Loucy (cell line): ENCODE results near the gene TRERF1.

ENCODE experiments used
- H2AFZ ChIP-seq: fragments of 200-600 bp; sonication (generic); 2 replicates; pipeline ENCODE4 v1.6.0; 2016; ENCODE audit warnings: antibody characterized with exemption, mild to moderate bottlenecking, low read length, moderate library complexity
- H3F3A ChIP-seq: fragments of 200-600 bp; 2 replicates; pipeline ENCODE4 v1.6.0; 2016; ENCODE audit warnings: antibody characterized with exemption, low read depth, mild to moderate bottlenecking
- H3K27me3 ChIP-seq: fragments of 200-600 bp; sonication (generic); 2 replicates; pipeline ENCODE4 v1.6.1; 2014; ENCODE audit warnings: low read length, mild to moderate bottlenecking; ENCODE audit not compliant: insufficient read depth, poor library complexity, severe bottlenecking
- H3K36me3 ChIP-seq: fragments of 200-600 bp; sonication (generic); 2 replicates; pipeline ENCODE4 v1.6.1; 2016; ENCODE audit warnings: low read length; ENCODE audit not compliant: insufficient read depth
- H3K4me1 ChIP-seq: fragments of 200-600 bp; sonication (generic); 2 replicates; pipeline ENCODE4 v1.5.1; 2014; ENCODE audit warnings: low read length, mild to moderate bottlenecking; ENCODE audit not compliant: insufficient read depth, poor library complexity, severe bottlenecking
- H3K4me2 ChIP-seq: fragments of 200-600 bp; sonication (generic); 2 replicates; pipeline ENCODE4 v1.6.0; 2014; ENCODE audit warnings: antibody characterized with exemption, low read length, low read depth, mild to moderate bottlenecking; ENCODE audit not compliant: poor library complexity, severe bottlenecking
- H3K4me3 ChIP-seq: fragments of 200-600 bp; sonication (generic); 2 replicates; pipeline ENCODE4 v1.5.1; 2014; ENCODE audit warnings: low read length, mild to moderate bottlenecking, mixed read lengths; ENCODE audit not compliant: poor library complexity, severe bottlenecking
- H3K79me2 ChIP-seq: fragments of 200-600 bp; sonication (generic); 2 replicates; pipeline ENCODE4 v1.6.1; 2014; ENCODE audit warnings: low read length; ENCODE audit not compliant: insufficient read depth
- H3K9ac ChIP-seq: fragments of 200-600 bp; sonication (generic); 2 replicates; pipeline ENCODE4 v1.6.0; 2014; ENCODE audit warnings: mild to moderate bottlenecking, low read depth, low read length, moderate library complexity; ENCODE audit not compliant: poor library complexity, severe bottlenecking
- H3K9me2 ChIP-seq: fragments of 200-600 bp; sonication (generic); replicated peaks from 2 replicates; pipeline ENCODE4 v1.6.1; 2016; ENCODE audit warnings: low read depth, low read length, mixed read lengths
- H3K9me3 ChIP-seq: fragments of 200-600 bp; sonication (generic); 2 replicates; pipeline ENCODE4 v1.6.1; 2014; ENCODE audit warnings: mild to moderate bottlenecking, antibody characterized with exemption, low read length, low read depth; ENCODE audit not compliant: insufficient read depth
- H4K20me1 ChIP-seq: fragments of 200-600 bp; sonication (generic); 2 replicates; pipeline ENCODE4 v1.6.0; 2014; ENCODE audit warnings: antibody characterized with exemption, low read length, mild to moderate bottlenecking; ENCODE audit not compliant: insufficient read depth, poor library complexity, severe bottlenecking
- EZH2phosphoT487 ChIP-seq: fragments of 200-600 bp; IDR thresholded peaks from 2 replicates; pipeline ENCODE4 v1.6.1; 2018; ENCODE audit warnings: antibody characterized with exemption, mild to moderate bottlenecking, moderate library complexity, borderline replicate concordance
- TF ChIP-seq, protein P1 (sequence below): fragments of 200-600 bp; sonication (generic); conservative IDR thresholded peaks from 2 replicates; pipeline ENCODE4 v1.5.1; 2014; ENCODE audit warnings: mild to moderate bottlenecking, antibody characterized with exemption, low read length

The TRERF1 gene, protein sequence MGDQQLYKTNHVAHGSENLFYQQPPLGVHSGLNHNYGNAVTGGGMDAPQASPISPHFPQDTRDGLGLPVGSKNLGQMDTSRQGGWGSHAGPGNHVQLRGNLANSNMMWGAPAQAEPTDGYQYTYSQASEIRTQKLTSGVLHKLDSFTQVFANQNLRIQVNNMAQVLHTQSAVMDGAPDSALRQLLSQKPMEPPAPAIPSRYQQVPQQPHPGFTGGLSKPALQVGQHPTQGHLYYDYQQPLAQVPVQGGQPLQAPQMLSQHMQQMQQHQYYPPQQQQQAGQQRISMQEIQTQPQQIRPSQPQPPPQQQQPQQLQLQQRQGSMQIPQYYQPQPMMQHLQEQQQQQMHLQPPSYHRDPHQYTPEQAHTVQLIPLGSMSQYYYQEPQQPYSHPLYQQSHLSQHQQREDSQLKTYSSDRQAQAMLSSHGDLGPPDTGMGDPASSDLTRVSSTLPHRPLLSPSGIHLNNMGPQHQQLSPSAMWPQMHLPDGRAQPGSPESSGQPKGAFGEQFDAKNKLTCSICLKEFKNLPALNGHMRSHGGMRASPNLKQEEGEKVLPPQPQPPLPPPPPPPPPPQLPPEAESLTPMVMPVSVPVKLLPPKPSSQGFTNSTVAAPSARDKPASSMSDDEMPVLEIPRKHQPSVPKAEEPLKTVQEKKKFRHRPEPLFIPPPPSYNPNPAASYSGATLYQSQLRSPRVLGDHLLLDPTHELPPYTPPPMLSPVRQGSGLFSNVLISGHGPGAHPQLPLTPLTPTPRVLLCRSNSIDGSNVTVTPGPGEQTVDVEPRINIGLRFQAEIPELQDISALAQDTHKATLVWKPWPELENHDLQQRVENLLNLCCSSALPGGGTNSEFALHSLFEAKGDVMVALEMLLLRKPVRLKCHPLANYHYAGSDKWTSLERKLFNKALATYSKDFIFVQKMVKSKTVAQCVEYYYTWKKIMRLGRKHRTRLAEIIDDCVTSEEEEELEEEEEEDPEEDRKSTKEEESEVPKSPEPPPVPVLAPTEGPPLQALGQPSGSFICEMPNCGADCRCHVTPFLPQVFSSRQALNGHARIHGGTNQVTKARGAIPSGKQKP (N-terminal part only)

DNA sequence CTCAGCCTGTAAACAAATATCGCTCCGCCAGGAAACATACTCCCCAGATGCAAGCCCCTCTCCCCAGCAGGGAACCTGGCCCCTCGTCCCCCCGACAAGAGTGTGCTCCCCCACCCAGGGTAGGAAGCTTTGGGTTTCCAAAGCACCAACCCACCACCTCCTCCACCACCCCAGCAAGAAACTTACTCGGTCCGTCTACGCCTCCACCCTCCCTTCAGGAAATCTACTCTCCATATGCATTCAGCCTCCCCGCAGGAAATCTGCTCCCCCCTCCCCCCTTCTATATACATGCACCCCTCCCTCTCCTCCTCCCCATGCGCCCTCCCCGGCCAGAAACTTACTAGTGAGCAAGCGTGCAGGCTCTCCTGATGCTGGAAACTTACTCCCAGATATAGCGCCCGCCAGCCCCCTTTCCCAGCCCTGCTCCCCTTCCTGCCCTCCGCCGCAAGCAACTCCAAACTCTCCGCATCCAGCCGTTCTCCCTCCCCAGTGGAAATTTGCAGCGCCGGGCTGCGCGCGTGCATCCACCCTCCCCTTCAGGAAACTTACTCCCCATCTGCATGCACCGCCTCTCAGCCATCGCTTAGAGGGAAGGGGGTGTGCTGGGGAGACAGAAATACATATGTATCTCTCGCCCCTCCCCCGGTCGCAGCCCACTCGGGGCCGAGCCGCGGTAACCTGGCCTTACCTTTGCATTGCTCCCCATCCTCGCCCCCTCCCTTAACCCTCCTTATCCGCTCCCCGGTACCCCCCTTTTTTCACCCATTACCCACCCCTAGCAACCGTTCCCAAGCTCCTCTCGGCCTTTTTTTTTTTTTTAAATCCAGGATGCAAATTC lies at the start of gene TRERF1:
Gene TRERF1, minus strand, starts transcription at position 594 of the 838 bp plus-strand sequence. CDS start 182,336 bp downstream, outside the sequence.
- Histone ChIP-seq H3K4me3 (peak within 1 kb of the TSS; percentile 83), H4K20me1 (peaks cover 25% of the 10 kb centered on the region), H3K4me2 (peak within 1 kb of the TSS; percentile 86), H3F3A (no peaks in the 10 kb centered on the region), H3K27me3 (no peaks in the 10 kb centered on the region), H2AFZ (peak within 1 kb of the TSS; percentile 90), H3K4me1 (peaks cover 41% of the 10 kb centered on the region), H3K79me2 (peaks cover 50% of the 10 kb centered on the region), H3K9ac (peak within 1 kb of the TSS; percentile 93), H3K36me3 (no peaks in the 10 kb centered on the region), H3K9me3 (no peaks in the 10 kb centered on the region), H3K9me2 (no peaks in the 10 kb centered on the region)
- no peak for TF ChIP-seq EZH2phosphoT487
- TF ChIP-seq, protein P1, sequence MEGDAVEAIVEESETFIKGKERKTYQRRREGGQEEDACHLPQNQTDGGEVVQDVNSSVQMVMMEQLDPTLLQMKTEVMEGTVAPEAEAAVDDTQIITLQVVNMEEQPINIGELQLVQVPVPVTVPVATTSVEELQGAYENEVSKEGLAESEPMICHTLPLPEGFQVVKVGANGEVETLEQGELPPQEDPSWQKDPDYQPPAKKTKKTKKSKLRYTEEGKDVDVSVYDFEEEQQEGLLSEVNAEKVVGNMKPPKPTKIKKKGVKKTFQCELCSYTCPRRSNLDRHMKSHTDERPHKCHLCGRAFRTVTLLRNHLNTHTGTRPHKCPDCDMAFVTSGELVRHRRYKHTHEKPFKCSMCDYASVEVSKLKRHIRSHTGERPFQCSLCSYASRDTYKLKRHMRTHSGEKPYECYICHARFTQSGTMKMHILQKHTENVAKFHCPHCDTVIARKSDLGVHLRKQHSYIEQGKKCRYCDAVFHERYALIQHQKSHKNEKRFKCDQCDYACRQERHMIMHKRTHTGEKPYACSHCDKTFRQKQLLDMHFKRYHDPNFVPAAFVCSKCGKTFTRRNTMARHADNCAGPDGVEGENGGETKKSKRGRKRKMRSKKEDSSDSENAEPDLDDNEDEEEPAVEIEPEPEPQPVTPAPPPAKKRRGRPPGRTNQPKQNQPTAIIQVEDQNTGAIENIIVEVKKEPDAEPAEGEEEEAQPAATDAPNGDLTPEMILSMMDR, result no peak

DNA sequence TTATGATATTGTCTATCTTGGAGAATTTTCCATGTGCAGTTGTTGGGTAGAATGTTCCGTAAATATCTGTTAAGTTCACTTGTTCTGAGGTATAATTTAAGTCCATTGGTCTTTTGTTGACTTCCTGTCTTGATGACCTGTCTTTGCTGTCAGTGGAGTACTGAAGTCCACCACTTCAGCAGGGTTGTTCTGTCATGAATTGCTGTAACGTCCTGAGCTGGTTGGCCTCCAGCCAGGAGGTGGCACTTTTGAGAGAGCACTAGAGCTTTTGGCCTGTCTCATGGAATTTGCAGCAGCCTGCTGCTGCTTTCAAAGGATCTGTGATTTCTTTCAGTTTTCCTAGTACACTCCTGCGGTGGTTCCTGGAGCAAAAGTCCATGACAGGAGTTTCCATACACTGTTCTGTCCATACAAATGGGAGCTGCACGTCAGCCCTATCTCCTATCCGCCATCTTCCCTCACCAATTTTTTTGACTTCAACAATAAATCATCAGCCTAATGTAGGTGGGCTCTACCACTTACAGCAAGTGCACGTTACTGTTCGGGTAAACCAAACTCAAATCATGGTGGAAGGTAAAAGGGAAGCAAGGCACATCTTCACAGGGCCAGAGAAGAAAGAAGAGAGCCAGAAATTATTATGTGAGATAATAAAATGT lies 46.9 kb upstream of the TRERF1 start:
- H3K4me2 ChIP-seq, result no peak overlapping the region
- TF ChIP-seq EZH2phosphoT487, result no peak
- TF ChIP-seq, protein P1, result peak; percentile 14; the same call in 1 of the 2 replicates
- no peaks in the 10 kb centered on the region for H3K4me1 ChIP-seq
- no peaks in the 10 kb centered on the region for H3K9me3 ChIP-seq
- H3K36me3 ChIP-seq, result no peaks in the 10 kb centered on the region
- no peaks in the 10 kb centered on the region for H4K20me1 ChIP-seq
- H3K27me3 ChIP-seq, result no peaks in the 10 kb centered on the region
- no peak overlapping the region for H3K4me3 ChIP-seq
- no peaks in the 10 kb centered on the region for H3F3A ChIP-seq
- H3K79me2 ChIP-seq, result no peaks in the 10 kb centered on the region
- no peaks in the 10 kb centered on the region for H3K9me2 ChIP-seq
- no peak overlapping the region for H2AFZ ChIP-seq
- no peak overlapping the region for H3K9ac ChIP-seq
